Left ventricle myocardium inferior (tissue), 1 donor: ENCODE measurements around the gene NDUFV2. TPM values are rescaled to one million over a fixed set of nuclear protein-coding genes. Genes with fewer than 3 reads are reported as not detected.

Experiments
- DNase-seq: peaks from one replicate; pipeline ENCODE4 v3.0.0-alpha.2; 2020
- H3K27ac ChIP-seq: fragments of 200-600 bp; replicated peaks from 2 replicates; pipeline ENCODE4 v1.8.0; 2021
- H3K27me3 ChIP-seq: fragments of 200-600 bp; 2 replicates; pipeline ENCODE4 v1.8.0; 2021; ENCODE audit warnings: low read depth
- H3K36me3 ChIP-seq: fragments of 200-600 bp; 2 replicates; pipeline ENCODE4 v1.8.0; 2021
- H3K4me1 ChIP-seq: fragments of 200-600 bp; 2 replicates; pipeline ENCODE4 v1.8.0; 2021
- H3K4me3 ChIP-seq: fragments of 200-600 bp; 2 replicates; pipeline ENCODE4 v1.8.0; 2021; ENCODE audit warnings: mild to moderate bottlenecking, moderate library complexity
- H3K9me3 ChIP-seq: fragments of 200-600 bp; replicated peaks from 2 replicates; pipeline ENCODE4 v1.8.0; 2021
- CTCF ChIP-seq: fragments of 200-600 bp; IDR thresholded peaks from 2 replicates; pipeline ENCODE4 v1.8.0; 2021; ENCODE audit warnings: antibody characterized with exemption, mild to moderate bottlenecking, borderline replicate concordance
- intact Hi-C: fragments of 100-400 bp; cut with micrococcal nuclease; formaldehyde crosslinking; loops from one replicate; pipeline ENCODE4 v1.11.0; 2022
- total RNA-seq: library from RNA; stranded (reverse); fragmentation: NEBNext Ultra II Directional; extraction: Animal tissue kit (Norgen Biotek cat#: 25700); gene quantifications from one replicate; pipeline ENCODE4 v1.2.1, GENCODE V29; 2021
- donor health status: DM: no; HTN: yes; CAD: no; lungs with severe emphysema.

Gene NDUFV2
- total RNA-seq, 1 donor from 2014 or later, result 455 TPM

- Histone ChIP-seq H3K36me3 (no peaks in the 10 kb centered on the region), H3K27ac (peak overlapping the region; percentile 97), H3K4me3 (peak overlapping the region; percentile 88), H3K27me3 (no peaks in the 10 kb centered on the region), H3K4me1 (peaks cover 68% of the 10 kb centered on the region), H3K9me3 (no peaks in the 10 kb centered on the region)
- intact Hi-C loops, result no loop called here
- peak; percentile 29 for TF ChIP-seq CTCF
- no peak for DNase-seq
Observed at GRCh38 chr18:9103376-9103873, 926 bp downstream of the NDUFV2 start.

- Histone ChIP-seq H3K27me3 (no peaks in the 10 kb centered on the region), H3K9me3 (no peaks in the 10 kb centered on the region), H3K36me3 (no peaks in the 10 kb centered on the region), H3K4me1 (peaks cover 78% of the 10 kb centered on the region), H3K4me3 (peak overlapping the region; percentile 88), H3K27ac (peak overlapping the region; percentile 97)
- no peak for TF ChIP-seq CTCF
- intact Hi-C loops, result no loop called here
- DNase-seq, result no peak
Observed at GRCh38 chr18:9104244-9104901, 1.9 kb downstream of the NDUFV2 start.

- no peak for DNase-seq
- intact Hi-C loops, result no loop called here
- Histone ChIP-seq H3K27me3 (no peaks in the 10 kb centered on the region), H3K4me3 (peak overlapping the region; percentile 88), H3K4me1 (peaks cover 88% of the 10 kb centered on the region), H3K36me3 (no peaks in the 10 kb centered on the region), H3K9me3 (no peaks in the 10 kb centered on the region), H3K27ac (no peak overlapping the region)
- TF ChIP-seq CTCF, result no peak
Observed at GRCh38 chr18:9105420-9105819, 2.9 kb downstream of the NDUFV2 start.

GRCh38 chr18:9106094-9106493, 3.6 kb downstream of the NDUFV2 start:
- no peak for DNase-seq
- no peaks in the 10 kb centered on the region for H3K9me3 ChIP-seq
- no peak for TF ChIP-seq CTCF
- no peaks in the 10 kb centered on the region for H3K27me3 ChIP-seq
- intact Hi-C loops, result no loop called here
- H3K4me1 ChIP-seq, result peaks cover 95% of the 10 kb centered on the region
- peak overlapping the region; percentile 88 for H3K4me3 ChIP-seq
- no peak overlapping the region for H3K27ac ChIP-seq
- H3K36me3 ChIP-seq, result no peaks in the 10 kb centered on the region

- no peak for DNase-seq
- intact Hi-C loops, result no loop called here
- Histone ChIP-seq H3K4me1 (peaks cover 95% of the 10 kb centered on the region), H3K27me3 (no peaks in the 10 kb centered on the region), H3K36me3 (no peaks in the 10 kb centered on the region), H3K4me3 (no peak overlapping the region), H3K9me3 (no peaks in the 10 kb centered on the region), H3K27ac (no peak overlapping the region)
- TF ChIP-seq CTCF, result no peak
Observed at GRCh38 chr18:9106800-9107584, 4.5 kb downstream of the NDUFV2 start.
